GM19025 (cell line): ENCODE measurements around the gene PLIN4.
"Not testable (repeated sequence)": the region's sequence is repeated elsewhere in the genome, so short reads cannot be mapped to it uniquely, and the experiment has no call there.

Experiments
- ATAC-seq: cut with Tn5 transposase; IDR thresholded peaks from one replicate; pipeline ENCODE4 v1.9.1; 2021; ENCODE audit warnings: mild to moderate bottlenecking, low read depth, moderate library complexity; ENCODE audit not compliant: unreplicated experiment

The PLIN4 gene

GRCh38 chr19:4547303-4548237, 29.3 kb upstream of the PLIN4 start:
- no peak for ATAC-seq

- no peak for ATAC-seq
Observed at GRCh38 chr19:4543842-4544647, 25.8 kb upstream of the PLIN4 start.

- no peak for ATAC-seq
Observed at GRCh38 chr19:4542896-4543841, 24.9 kb upstream of the PLIN4 start.

GRCh38 chr19:4541806-4542145, 23.5 kb upstream of the PLIN4 start:
- ATAC-seq, result not testable (repeated sequence)

GRCh38 chr19:4541114-4541805, 23.0 kb upstream of the PLIN4 start:
- ATAC-seq, result no peak

- ATAC-seq, result no peak
Observed at GRCh38 chr19:4539693-4540581, 21.7 kb upstream of the PLIN4 start, which contains the start of gene LRG1. TSS of gene LRG1 (minus strand) at chr19:4540036. CDS start at chr19:4540013, 23 bp downstream.

- no peak for ATAC-seq
Observed at GRCh38 chr19:4539169-4539692, 20.9 kb upstream of the PLIN4 start.

GRCh38 chr19:4538601-4538954, 20.3 kb upstream of the PLIN4 start:
- no peak for ATAC-seq

- ATAC-seq, result no peak
Observed at GRCh38 chr19:4537953-4538600, 19.8 kb upstream of the PLIN4 start.

GRCh38 chr19:4536798-4537197, 18.5 kb upstream of the PLIN4 start:
- ATAC-seq, result no peak

GRCh38 chr19:4534836-4535658, 16.8 kb upstream of the PLIN4 start, which contains the start of gene PLIN5:
TSS of gene PLIN5 (minus strand) at chr19:4535224. CDS start at chr19:4534074, 1,150 bp downstream.
- no peak for ATAC-seq

GRCh38 chr19:4533835-4534424, 15.6 kb upstream of the PLIN4 start:
- ATAC-seq, result no peak

GRCh38 chr19:4533334-4533733, 15.0 kb upstream of the PLIN4 start:
- no peak for ATAC-seq

GRCh38 chr19:4531562-4532165, 13.4 kb upstream of the PLIN4 start:
- ATAC-seq, result no peak

- no peak for ATAC-seq
Observed at GRCh38 chr19:4529924-4530522, 11.7 kb upstream of the PLIN4 start.

GRCh38 chr19:4528843-4529242, 10.6 kb upstream of the PLIN4 start:
- no peak for ATAC-seq
